A673 (cell line): Measurements from ENCODE around the gene MYO1D. TPM values are rescaled to one million over a fixed set of nuclear protein-coding genes. Genes with fewer than 3 reads are reported as not detected.
A peak's percentile ranks its signal among the peaks of the same experiment; 100 is the strongest.

Experiments
- BruUV-seq: library from RNA; stranded (reverse); fragments of 400-500 nt; replicated peaks from 2 replicates; lab custom pipeline; 2021; lab: Mats Ljungman, UMichigan
- CTCF ChIA-PET: fragments of 300-600 bp; sonication (Branson Sonifier 250); formaldehyde crosslinking; loops from one replicate; lab custom pipeline; 2022; ENCODE audit warnings: antibody characterized with exemption; lab: Charles Lee
- POLR2A ChIA-PET: fragments of 300-600 bp; sonication (Branson Sonifier 250); formaldehyde crosslinking; loops from one replicate; lab custom pipeline; 2022; ENCODE audit warnings: antibody characterized with exemption; ENCODE audit not compliant: low non-redundant PET; lab: Charles Lee
- DNase-seq: peaks from one replicate; pipeline ENCODE4 v3.0.0-alpha.2; 2015; ENCODE audit warnings: low spot score
- H3K27ac ChIP-seq: fragments of 200-600 bp; sonication (generic); 2 replicates; pipeline ENCODE4 v1.5.1; 2016; ENCODE audit warnings: mixed run types, low read depth, mild to moderate bottlenecking, mixed read lengths, antibody characterized with exemption, low read length; ENCODE audit not compliant: poor library complexity, severe bottlenecking
- H3K27me3 ChIP-seq: fragments of 200-600 bp; sonication (generic); replicated peaks from 2 replicates; pipeline ENCODE4 v1.6.1; 2017; ENCODE audit warnings: mixed run types, low read depth, mild to moderate bottlenecking, mixed read lengths, antibody characterized with exemption, low read length; ENCODE audit not compliant: insufficient read depth, poor library complexity
- H3K36me3 ChIP-seq: fragments of 200-600 bp; sonication (generic); 2 replicates; pipeline ENCODE4 v1.6.1; 2016; ENCODE audit warnings: mixed run types, mild to moderate bottlenecking, mixed read lengths, antibody characterized with exemption, low read length; ENCODE audit not compliant: insufficient read depth, poor library complexity, severe bottlenecking
- H3K4me1 ChIP-seq: fragments of 200-600 bp; sonication (generic); 2 replicates; pipeline ENCODE4 v1.6.1; 2017; ENCODE audit warnings: mixed run types, mild to moderate bottlenecking, mixed read lengths, antibody characterized with exemption, low read length; ENCODE audit not compliant: insufficient read depth, poor library complexity, severe bottlenecking
- H3K4me3 ChIP-seq: fragments of 200-600 bp; sonication (generic); 2 replicates; pipeline ENCODE4 v1.5.1; 2016; ENCODE audit warnings: low read depth, mixed run types, mild to moderate bottlenecking, mixed read lengths, low read length; ENCODE audit not compliant: poor library complexity, severe bottlenecking
- H3K9me3 ChIP-seq: fragments of 200-600 bp; sonication (generic); 2 replicates; pipeline ENCODE4 v1.6.1; 2016; ENCODE audit warnings: mixed run types, low read depth, mild to moderate bottlenecking, mixed read lengths, antibody characterized with exemption, low read length; ENCODE audit not compliant: poor library complexity, severe bottlenecking
- EZH2 ChIP-seq: fragments of 200-600 bp; sonication (generic); IDR thresholded peaks from 2 replicates; pipeline ENCODE4 v1.6.1; 2017; ENCODE audit warnings: borderline replicate concordance, low read depth, mild to moderate bottlenecking, mixed read lengths, antibody characterized with exemption, low read length; ENCODE audit not compliant: poor library complexity, severe bottlenecking
- intact Hi-C: fragments of 100-400 bp; cut with micrococcal nuclease; formaldehyde crosslinking; loops from one replicate; pipeline ENCODE4 v1.10.0; 2022; ENCODE audit not compliant: unreplicated experiment
- total RNA-seq: library from RNA; stranded (reverse); gene quantifications from 2 replicates; pipeline ENCODE4 v1.2.3, GENCODE V29; 2021
- TF ChIP-seq, protein P1 (sequence below): fragments of 300-800, 200-600 bp; sonication (generic); conservative IDR thresholded peaks from 2 replicates; pipeline ENCODE4 v1.5.1; 2017; ENCODE audit warnings: low read depth, mild to moderate bottlenecking, antibody characterized with exemption, low read length, moderate library complexity, mixed read lengths

MYO1D gene
- total RNA-seq, 1 experiment from 2014 or later: 10.4 TPM

DNA sequence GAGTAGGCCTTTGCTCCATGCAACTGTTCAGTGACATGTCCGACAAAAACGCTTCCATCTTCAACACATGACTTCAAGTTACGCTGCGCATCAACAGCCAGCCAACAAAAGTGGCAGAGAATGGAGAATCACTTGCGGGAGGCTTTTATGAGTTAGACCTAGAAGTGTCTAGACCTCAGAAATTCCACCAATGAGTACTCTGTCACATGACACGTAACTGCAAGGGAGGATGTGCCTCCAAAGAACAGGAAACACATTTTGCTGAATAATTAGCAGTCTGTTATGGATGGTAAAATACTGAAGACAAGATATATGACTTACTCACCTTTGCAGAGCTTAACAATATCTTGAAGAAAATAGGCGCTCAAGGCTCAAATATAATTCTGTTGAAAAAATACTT is 62.1 kb downstream of the MYO1D start:
- Histone ChIP-seq H3K27ac (no peak overlapping the region), H3K27me3 (peaks cover 6% of the 10 kb centered on the region), H3K4me1 (no peaks in the 10 kb centered on the region), H3K9me3 (no peaks in the 10 kb centered on the region), H3K36me3 (no peaks in the 10 kb centered on the region), H3K4me3 (no peak overlapping the region)
- no peak for TF ChIP-seq EZH2
- TF ChIP-seq, protein P1, sequence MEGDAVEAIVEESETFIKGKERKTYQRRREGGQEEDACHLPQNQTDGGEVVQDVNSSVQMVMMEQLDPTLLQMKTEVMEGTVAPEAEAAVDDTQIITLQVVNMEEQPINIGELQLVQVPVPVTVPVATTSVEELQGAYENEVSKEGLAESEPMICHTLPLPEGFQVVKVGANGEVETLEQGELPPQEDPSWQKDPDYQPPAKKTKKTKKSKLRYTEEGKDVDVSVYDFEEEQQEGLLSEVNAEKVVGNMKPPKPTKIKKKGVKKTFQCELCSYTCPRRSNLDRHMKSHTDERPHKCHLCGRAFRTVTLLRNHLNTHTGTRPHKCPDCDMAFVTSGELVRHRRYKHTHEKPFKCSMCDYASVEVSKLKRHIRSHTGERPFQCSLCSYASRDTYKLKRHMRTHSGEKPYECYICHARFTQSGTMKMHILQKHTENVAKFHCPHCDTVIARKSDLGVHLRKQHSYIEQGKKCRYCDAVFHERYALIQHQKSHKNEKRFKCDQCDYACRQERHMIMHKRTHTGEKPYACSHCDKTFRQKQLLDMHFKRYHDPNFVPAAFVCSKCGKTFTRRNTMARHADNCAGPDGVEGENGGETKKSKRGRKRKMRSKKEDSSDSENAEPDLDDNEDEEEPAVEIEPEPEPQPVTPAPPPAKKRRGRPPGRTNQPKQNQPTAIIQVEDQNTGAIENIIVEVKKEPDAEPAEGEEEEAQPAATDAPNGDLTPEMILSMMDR: no peak
- intact Hi-C loops: no loop called here
- no peak for DNase-seq
- ChIA-PET POLR2A (no interaction called here), CTCF (no interaction called here)
- BruUV-seq: no TSS peak

GRCh38 chr17:32813021-32813420 is 63.9 kb downstream of the MYO1D start:
- Histone ChIP-seq H3K4me1 (no peaks in the 10 kb centered on the region), H3K36me3 (no peaks in the 10 kb centered on the region), H3K27me3 (peaks cover 6% of the 10 kb centered on the region), H3K27ac (no peak overlapping the region), H3K9me3 (no peaks in the 10 kb centered on the region), H3K4me3 (no peak overlapping the region)
- intact Hi-C loops: no loop called here
- CTCF ChIA-PET: no interaction called here
- BruUV-seq: no TSS peak
- TF ChIP-seq EZH2: no peak
- TF ChIP-seq, protein P1: no peak
- POLR2A ChIA-PET: no interaction called here
- DNase-seq: no peak

DNA sequence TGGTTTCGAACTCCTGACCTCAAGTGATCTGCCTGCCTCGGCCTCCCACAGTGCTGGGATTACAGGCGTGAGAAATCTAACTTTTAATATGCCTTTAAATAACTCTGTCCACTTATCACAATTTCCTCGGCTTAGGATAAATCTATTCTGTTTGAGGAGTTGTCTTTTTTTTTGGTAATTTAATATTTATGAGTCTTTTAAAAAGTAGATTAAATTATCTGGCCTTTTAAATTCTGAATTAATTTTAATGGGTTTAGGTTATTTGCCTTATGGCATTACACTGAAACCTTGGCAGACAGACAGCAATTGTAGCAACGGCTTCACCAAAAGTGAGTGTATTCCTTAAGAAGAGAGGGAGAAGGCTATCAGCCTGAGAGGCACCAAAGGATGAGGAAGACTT is 66.2 kb downstream of the MYO1D start:
- Histone ChIP-seq H3K27ac (no peak overlapping the region), H3K4me1 (no peaks in the 10 kb centered on the region), H3K36me3 (no peaks in the 10 kb centered on the region), H3K9me3 (no peaks in the 10 kb centered on the region), H3K27me3 (peaks cover 6% of the 10 kb centered on the region), H3K4me3 (no peak overlapping the region)
- intact Hi-C loops: no loop called here
- ChIA-PET POLR2A (no interaction called here), CTCF (no interaction called here)
- BruUV-seq: no TSS peak
- no peak for TF ChIP-seq EZH2
- TF ChIP-seq, protein P1: no peak
- DNase-seq: peak; percentile 12
